ENCODE data around the gene GLS.

GRCh38 chr2:191013932-191014652, 133.5 kb downstream of the GLS start, which contains the start of gene STAT1:
- TF ChIP-seq CTBP1 (IDR thresholded peaks at IDR 0.05; ENCODE audit: borderline replicate concordance) (no peak), SP1 (IDR thresholded peaks at IDR 0.05) (no peak), ARNT (IDR thresholded peaks at IDR 0.05) (no peak), TARDBP (IDR thresholded peaks at IDR 0.05) (no peak), FOXM1 (IDR thresholded peaks at IDR 0.05; ENCODE audit: borderline replicate concordance) (no peak; the same call in 1 of the 2 replicates), ZNF384 (IDR thresholded peaks at IDR 0.05) (no peak), L3MBTL2 (conservative IDR thresholded peaks at IDR 0.05) (peak; percentile 97)

Data from HEK293T (cell line).